ENCODE measurements around the gene SLC6A16.
"Not testable (repeated sequence)": the region's sequence is repeated elsewhere in the genome, so short reads cannot be mapped to it uniquely, and the experiment has no call there.

Gene SLC6A16

GRCh38 chr19:49333418-49333805 lies 8.4 kb upstream of the SLC6A16 start:
- Mint-ChIP-seq H3K27ac (peak overlapping the region; percentile 83), H3K27me3 (ENCODE audit: low read depth, poor library complexity) (peaks cover 8% of the 10 kb centered on the region), H3K36me3 (ENCODE audit: low read depth) (peaks cover 42% of the 10 kb centered on the region), H3K4me3 (no peak overlapping the region), H3K9me3 (no peaks in the 10 kb centered on the region), H3K4me1 (peaks cover 63% of the 10 kb centered on the region)
- no peak for DNase-seq
- TF ChIP-seq CTCF (IDR thresholded peaks at IDR 0.05), result no peak

DNA sequence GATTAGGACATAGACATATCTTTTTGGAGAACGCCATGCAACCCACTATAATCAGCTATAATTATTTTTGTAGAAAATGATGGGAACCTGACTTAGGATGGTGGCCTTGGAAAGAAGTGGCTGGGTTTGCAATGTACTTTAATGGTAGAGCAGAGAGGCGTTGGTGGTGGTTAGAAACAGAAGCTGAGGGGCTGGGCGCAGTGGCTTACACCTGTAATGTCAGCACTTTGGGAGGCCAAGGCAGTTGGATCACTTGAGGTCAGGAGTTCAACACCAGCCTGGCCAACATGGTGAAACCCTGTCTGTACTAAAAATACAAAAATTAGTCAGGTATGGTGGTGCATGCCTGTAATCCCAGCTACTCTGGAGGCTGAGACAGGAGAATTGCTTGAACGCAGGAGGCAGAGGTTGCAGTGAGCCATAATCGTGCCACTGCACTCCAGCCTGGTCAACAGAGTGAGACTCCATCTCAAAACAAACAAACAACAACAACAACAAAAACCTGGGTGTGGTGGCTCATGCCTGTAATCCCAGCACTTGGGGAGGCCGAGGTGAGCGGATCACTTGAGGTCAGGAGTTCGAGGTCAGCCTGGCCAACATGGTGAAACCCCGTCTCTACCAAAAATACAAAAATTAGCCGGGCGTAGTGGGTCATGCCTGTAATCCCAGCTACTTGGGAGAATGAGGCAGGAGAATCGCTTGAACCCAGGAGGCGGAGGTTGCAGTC lies 7.9 kb upstream of the SLC6A16 start:
- H3K27ac Mint-ChIP-seq; DNase-seq; H3K9me3 Mint-ChIP-seq; H3K27me3 Mint-ChIP-seq (ENCODE audit: low read depth, poor library complexity); H3K4me3 Mint-ChIP-seq: not testable (repeated sequence)
- peaks cover 57% of the 10 kb centered on the region for H3K4me1 Mint-ChIP-seq
- peaks cover 47% of the 10 kb centered on the region for H3K36me3 Mint-ChIP-seq (ENCODE audit: low read depth)

DNA sequence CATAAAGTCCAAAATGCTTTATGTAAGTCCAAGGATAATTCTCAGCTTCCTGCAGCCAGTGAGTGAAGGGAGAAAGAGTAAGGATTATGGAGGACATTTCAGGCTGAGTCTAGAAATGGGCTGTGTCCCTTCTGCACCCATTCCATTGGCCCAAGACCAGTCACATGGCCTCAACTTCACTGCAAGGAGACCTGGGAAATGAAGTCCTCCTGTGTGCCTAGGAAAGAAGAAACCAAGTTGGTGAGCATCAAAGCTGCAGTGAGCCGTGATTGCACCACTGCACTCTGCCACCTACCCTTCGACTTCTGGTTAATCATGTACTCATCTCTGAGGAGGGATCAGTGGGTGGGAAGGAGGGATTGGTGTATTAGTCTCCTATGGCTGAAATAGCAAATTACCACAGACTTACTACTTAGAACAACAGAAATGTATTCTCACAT lies 6.6 kb upstream of the SLC6A16 start:
- no peak overlapping the region for H3K4me3 Mint-ChIP-seq
- no peak for DNase-seq
- no peak for TF ChIP-seq CTCF (IDR thresholded peaks at IDR 0.05)
- H3K27ac Mint-ChIP-seq, result no peak overlapping the region
- peaks cover 4% of the 10 kb centered on the region for H3K27me3 Mint-ChIP-seq (ENCODE audit: low read depth, poor library complexity)
- H3K4me1 Mint-ChIP-seq, result peaks cover 51% of the 10 kb centered on the region
- peaks cover 54% of the 10 kb centered on the region for H3K36me3 Mint-ChIP-seq (ENCODE audit: low read depth)
- H3K9me3 Mint-ChIP-seq, result no peaks in the 10 kb centered on the region

GRCh38 chr19:49331187-49331586 lies 6.2 kb upstream of the SLC6A16 start:
- H3K9me3 Mint-ChIP-seq; H3K4me3 Mint-ChIP-seq; H3K27me3 Mint-ChIP-seq (ENCODE audit: low read depth, poor library complexity); DNase-seq; H3K27ac Mint-ChIP-seq: not testable (repeated sequence)
- Mint-ChIP-seq H3K4me1 (peaks cover 51% of the 10 kb centered on the region), H3K36me3 (ENCODE audit: low read depth) (peaks cover 58% of the 10 kb centered on the region)

GRCh38 chr19:49328741-49329140 lies 3.8 kb upstream of the SLC6A16 start:
- TF ChIP-seq CTCF (IDR thresholded peaks at IDR 0.05), result no peak
- Mint-ChIP-seq H3K36me3 (ENCODE audit: low read depth) (peaks cover 58% of the 10 kb centered on the region), H3K4me3 (no peak overlapping the region), H3K27ac (no peak overlapping the region), H3K27me3 (ENCODE audit: low read depth, poor library complexity) (peaks cover 4% of the 10 kb centered on the region), H3K4me1 (peaks cover 33% of the 10 kb centered on the region), H3K9me3 (peaks cover 4% of the 10 kb centered on the region)
- no peak for DNase-seq

DNA sequence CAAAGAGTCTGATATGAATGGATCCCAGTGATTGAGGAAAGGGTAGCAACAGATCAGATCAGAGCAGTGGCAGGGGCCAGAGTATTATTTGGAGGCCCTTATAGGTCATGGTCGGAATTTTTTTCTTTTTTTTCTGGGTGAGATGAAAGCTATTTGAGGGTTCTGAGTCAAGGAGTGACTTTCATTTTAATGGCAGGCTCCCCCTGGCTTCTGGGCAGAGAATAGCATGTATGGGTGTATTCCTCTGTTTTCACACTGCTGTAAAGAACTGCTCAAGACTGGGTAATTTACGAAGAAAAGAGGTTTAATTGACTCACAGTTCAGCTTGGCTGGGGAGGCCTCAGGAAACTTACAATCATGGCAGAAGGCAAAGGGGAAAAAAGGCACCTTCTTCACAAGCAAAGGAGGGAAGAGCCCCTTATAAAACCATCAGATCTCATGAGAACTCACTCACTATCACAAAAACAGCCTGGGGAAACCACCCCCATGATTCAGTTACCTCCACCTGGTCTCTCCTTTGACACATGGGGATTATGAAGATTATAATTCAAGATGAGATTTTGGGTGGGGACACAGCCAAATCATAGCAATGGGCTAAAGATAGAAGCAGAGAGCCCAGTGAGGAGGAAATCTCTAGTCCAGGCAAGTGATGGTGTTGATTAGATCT lies 3.0 kb upstream of the SLC6A16 start:
- no peak for DNase-seq
- H3K36me3 Mint-ChIP-seq (ENCODE audit: low read depth), result peaks cover 66% of the 10 kb centered on the region
- H3K9me3 Mint-ChIP-seq, result peaks cover 10% of the 10 kb centered on the region
- H3K27me3 Mint-ChIP-seq (ENCODE audit: low read depth, poor library complexity), result peaks cover 4% of the 10 kb centered on the region
- H3K27ac Mint-ChIP-seq, result no peak overlapping the region
- TF ChIP-seq CTCF (IDR thresholded peaks at IDR 0.05), result peak; percentile 44
- peaks cover 27% of the 10 kb centered on the region for H3K4me1 Mint-ChIP-seq
- no peak overlapping the region for H3K4me3 Mint-ChIP-seq
